ENCODE data around the gene KLF11.

KLF11 gene

DNA sequence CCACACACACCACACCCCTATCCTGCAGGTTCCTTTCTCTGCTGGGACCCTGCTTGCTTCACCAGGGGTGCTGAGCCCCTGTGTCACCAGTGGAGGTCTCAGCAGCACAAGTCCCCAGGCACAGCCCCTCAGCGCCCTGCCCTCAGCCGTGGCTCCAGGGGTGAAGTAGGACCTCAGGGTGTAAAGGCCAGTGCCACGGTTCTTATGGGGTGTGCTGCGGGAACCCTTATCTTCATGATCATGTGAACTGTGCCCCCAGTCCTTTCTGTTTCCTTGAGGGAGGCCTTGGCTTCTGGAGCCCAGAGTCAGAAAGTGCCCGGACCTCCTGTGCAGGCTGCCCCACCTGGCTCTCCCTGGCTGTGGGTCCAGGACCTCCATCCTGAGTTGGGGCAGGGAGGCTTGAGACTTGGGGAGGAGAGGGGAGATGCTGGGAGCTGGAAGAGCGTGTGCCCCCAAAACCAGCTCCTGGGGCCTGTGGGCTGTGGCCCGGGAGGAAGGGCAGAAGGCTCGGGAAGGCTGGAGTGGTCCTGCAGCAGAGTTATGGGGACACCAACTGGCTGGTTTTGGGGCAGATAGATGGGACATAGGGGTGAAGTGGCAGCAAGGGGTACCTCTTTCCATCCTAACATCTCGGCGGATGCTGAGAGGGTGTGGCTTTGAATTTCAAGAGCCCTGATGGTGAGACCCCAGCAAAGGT is 20.2 kb upstream of the KLF11 start:
- in situ Hi-C loops (cut with MboI; ENCODE audit: low sequenced_read_pairs): no loop called here

DNA sequence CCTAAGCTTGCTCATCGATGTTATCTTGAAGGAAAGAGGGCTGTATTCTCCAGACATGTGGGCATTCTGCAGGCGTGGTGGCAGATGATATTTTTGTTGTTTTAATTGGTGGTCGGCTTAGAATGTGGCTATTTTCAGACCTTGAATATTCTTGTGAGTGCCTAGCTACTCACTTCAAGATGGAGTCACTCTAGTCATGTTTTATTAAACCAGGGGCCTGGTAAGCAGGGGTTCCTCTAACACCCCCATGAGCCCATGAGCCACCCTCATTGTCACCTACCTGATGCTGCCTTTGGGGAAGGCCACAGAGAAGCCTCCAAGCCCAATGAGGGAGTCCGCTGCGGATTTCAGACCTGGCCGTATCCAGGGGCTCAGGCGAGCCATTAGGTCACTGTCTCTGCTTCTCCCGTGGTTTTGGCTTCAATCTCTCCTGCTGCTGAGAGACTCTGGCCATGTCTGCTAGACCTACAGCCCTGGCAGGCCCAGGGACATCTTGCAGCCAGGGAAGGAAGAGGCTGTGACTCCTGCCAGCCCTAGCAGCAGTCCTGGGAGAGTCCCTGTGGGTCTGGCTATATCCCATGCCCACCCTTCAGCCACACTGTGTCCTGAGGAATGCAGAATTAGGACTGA is 16.3 kb upstream of the KLF11 start:
- in situ Hi-C loops (cut with MboI; ENCODE audit: low sequenced_read_pairs): loop anchor here (25.0 kb wide), 1 partner anchor 215 kb away; no protein-coding TSS in a partner anchor

DNA sequence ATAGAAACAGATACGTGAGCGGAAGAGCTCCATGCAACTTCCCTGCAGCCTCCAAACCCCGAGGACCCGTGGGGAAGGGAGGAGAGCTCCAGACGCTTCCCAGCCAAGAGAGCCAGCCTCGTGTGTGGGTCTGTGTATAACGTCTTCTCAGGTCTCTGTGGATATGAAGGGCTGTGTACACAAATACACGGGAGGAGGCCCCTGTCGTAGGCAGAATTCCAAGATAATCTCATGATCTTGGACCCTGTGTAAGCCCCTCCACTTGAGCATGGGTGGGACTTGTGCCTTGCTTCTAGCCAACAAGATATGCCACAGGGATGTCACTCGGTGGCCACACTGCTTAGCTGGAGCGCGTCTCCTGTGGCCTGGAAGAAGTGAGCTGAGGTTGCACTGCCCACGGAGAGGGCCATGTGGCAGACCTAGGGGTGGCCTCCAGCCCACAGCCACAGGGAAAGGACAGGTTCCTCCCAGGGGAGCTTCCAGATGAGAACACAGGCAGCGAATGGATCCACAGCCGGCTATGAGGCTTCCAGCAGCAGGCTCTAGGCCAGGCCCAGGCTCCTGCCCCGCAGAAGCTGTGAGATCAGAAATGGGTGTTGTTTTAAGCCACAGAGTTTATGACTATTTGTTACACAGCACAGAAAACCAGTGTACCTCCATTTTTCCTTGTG is 15.6 kb upstream of the KLF11 start:
- in situ Hi-C loops (cut with MboI; ENCODE audit: low sequenced_read_pairs): loop anchor here (25.0 kb wide), 1 partner anchor 215 kb away; no protein-coding TSS in a partner anchor

DNA sequence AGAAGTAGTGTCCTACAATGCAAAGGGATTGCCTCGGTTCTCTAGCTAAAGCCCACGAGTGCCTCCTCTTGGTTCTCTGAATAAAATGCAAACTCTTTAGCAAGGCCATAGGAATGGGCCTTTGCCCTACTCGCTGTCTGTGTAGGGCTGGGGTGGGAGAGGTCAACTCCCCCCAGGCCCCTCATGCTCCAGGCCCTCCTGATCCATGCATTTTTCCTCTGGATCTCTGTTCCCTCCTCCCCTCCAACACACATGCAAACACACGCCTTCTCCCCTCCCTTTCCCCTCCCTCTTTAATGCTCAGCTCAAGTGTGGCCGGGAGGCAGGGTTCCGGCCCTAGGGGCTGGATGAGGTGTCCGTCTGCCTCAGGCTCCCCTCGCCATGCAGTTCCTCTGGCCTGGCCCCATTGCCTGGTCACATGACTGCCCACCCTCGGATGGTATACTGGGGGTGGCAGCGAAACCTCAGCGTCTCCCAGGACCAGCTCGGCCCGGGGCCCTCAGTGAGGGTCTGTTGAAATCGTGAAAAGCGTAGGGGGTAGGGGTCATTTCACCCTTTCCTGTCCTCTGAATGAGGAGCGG is 14.9 kb upstream of the KLF11 start:
- in situ Hi-C loops (cut with MboI; ENCODE audit: low sequenced_read_pairs): loop anchor here (25.0 kb wide), 1 partner anchor 216 kb away; no protein-coding TSS in a partner anchor

DNA sequence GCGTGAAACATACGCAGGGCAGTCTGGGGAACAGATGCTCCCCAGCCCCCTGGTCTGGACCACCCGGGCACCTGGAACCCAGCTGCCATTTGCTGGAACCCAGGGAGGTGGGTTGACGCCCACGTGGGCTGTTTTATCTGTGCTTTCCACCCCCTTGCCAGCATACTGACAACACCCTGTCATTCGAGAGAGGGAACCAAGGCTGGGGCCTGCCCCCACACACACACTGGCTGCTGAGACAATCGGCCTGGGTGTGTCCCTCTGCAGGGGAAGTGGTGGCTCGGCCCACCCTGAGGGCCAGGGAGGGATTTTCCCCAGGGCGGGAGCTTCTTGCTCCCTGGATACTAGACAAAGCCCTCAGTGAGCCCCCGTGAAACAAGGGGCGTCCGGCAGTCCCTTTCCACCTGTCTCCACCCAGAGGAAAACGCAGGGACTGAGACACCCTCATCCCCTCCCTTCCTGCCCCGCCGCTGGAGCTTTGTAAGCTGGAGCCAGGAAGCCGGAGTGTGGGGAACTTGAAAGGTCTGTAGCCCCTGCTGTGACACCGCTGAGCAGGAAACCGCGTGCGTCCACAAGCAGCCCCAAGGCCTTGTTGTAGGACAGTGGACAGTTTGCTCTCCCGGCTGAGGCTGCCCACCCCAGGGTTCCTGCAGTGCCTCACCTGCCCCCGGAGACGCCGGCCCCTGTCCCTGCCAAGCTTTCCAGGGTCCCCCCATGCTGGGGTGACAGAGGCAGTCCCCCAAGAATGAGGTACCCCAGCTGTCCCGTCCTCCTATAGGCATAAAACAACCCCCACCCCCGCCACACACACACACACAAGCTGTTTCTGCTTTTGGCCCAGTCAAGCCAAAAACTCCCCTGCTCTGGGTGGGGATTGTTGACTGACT is 14.1 kb upstream of the KLF11 start:
- in situ Hi-C loops (cut with MboI; ENCODE audit: low sequenced_read_pairs): loop anchor here (25.0 kb wide), 1 partner anchor 217 kb away; no protein-coding TSS in a partner anchor

DNA sequence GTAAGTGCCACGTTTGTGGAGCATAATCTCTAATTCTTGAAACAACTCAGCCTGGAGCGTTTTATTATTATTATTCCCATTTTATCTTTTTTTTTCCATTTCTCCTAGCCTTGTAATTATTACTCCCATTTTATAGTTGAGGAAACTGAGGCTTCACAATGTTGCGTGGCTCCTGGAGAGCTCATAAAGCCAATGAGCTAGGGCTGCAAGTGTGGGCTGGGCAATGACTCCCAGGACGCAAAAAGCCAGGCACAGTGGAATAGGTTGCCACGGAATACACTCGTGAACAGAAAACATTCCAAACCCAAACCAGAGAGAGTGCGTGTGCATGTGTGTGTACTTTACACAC is 13.5 kb upstream of the KLF11 start:
- in situ Hi-C loops (cut with MboI; ENCODE audit: low sequenced_read_pairs): loop anchor here (25.0 kb wide), 1 partner anchor 218 kb away; no protein-coding TSS in a partner anchor

DNA sequence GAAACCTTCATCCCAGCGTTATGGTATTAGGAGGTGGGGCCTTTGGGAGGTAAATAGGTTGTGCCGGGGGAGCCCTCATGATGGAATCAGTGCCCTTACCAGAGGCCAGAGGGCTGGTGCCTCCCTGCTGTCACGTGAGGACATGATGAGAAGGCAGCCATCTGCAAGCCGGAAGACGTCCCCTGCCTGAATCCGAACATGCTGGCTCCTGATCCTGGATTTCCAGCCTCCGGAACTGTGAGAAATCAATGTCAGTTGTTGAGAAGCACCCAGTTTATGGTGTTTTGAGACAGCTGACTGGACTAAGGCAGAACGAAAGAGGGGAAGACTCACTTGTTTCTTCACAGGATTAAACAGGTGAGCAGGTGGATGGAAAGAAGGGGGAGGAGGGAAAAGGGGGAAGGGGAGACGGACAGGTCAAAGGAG is 13.0 kb upstream of the KLF11 start:
- in situ Hi-C loops (cut with MboI; ENCODE audit: low sequenced_read_pairs): loop anchor here (25.0 kb wide), 1 partner anchor 218 kb away; no protein-coding TSS in a partner anchor

DNA sequence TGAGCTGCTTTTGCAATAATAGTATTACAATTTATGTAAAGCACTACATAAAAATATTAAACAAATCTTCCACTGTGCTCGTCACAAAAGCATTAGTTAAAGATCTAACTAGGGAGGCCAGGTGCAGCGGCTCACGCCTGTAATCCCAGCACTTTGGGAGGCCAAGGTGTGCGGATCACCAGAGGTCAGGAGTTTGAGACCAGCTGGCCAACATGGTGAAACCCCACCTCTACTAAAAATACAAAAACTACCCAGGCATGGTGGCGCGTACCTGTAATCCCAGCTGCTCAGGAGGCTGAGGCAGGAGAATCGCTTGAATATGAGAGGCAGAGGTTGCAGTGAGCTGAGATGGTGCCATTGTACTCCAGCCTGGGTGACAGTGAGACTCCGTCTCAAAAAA is 12.6 kb upstream of the KLF11 start:
- in situ Hi-C loops (cut with MboI; ENCODE audit: low sequenced_read_pairs): loop anchor here (25.0 kb wide), 1 partner anchor 218 kb away; no protein-coding TSS in a partner anchor

DNA sequence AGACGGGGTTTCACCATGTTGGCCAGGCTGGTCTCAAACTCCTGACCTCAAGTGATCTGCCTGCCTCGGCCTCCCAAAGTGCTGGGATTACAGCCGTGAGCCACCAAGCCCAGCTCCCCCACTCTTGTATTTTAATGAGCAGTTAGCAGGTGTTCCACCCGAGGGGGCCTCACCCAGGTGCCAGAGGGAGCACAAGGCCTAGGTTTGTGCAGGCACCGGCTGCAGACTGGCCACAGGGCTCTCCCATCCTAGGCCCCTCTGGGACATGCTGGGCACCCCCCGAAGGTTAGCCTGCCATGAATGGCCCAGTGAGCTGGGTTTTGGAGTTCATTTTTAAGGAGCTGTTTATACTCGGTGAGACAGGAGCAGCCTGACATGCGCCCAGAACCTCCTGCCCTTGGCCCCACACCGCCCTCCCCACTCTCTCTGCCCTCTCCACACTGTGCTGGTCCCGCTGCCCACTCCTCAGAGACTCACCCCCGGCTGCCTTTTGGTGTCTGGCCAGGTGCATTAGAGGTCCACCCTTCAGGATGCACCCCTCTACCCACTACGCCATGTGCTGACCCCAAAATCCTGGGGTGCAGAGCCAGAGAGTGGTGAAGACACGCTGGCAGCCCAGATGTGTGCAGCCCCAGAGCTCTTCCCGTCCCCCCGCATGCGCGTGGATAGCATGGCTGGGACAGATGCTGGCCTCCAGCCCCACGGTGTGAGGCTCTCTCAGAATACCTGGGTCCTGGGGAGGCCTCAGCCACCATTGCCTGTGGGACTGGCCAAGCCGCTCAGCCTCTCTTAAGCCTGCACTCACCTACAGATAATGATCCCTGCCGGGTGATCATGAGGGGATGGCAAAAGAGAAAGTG is 11.2 kb upstream of the KLF11 start:
- in situ Hi-C loops (cut with MboI; ENCODE audit: low sequenced_read_pairs): loop anchor here (25.0 kb wide), 1 partner anchor 220 kb away; no protein-coding TSS in a partner anchor

DNA sequence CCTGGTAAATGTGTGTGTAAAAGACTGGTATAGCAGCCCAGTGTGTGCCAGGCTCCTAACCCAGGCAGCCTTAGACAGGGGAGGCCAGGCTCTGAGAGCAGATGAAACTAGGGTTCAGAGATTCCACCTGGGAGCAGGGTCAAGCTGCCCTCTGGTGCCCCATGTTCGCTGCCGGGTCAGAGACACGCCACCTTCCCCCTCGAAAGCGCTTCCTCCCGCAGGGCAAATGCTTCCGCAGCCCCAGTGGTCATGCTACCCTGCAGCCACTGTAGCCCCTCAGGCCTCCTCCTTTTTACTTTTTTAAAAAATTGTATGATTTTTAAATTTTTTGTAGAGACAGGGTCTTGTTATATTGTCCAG is 10.6 kb upstream of the KLF11 start:
- in situ Hi-C loops (cut with MboI; ENCODE audit: low sequenced_read_pairs): loop anchor here (25.0 kb wide), 1 partner anchor 220 kb away; no protein-coding TSS in a partner anchor

DNA sequence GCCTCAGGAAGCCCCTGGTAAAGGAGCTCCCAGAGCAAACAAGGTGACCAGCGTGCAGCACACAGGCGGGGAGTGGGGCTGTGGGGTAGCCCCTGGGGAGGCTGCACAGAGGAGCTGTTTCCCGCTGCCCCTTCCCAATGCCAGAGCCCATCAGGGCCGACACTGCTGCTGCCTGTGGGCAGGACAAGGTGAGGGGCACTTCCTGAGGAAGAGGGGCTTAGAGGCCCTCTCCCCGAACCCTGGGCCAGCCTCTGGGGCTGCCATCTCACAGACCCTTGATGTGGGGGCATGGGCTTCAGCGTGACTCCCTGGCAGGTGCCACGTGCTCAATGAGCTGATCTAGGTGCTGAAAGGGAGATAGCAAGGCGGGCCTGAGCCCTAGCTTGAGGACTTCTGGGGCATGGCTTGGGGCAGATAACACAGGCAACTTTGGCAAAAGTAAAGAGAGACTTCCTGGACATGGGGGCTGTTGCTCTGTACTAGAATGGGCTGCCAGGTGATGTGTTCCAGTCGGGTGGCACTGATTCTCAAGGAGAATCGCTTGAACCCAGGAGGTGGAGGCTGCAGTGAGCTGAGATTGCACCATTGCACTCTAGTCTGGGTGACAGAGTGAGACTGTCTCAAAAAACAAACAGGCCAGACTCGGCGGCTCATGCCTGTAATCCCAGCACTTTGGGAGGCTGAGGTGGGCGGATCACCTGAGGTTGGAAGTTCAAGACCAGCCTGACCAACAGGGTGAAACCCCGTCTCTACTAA is 9.9 kb upstream of the KLF11 start:
- in situ Hi-C loops (cut with MboI; ENCODE audit: low sequenced_read_pairs): loop anchor here (25.0 kb wide), 1 partner anchor 221 kb away; no protein-coding TSS in a partner anchor

DNA sequence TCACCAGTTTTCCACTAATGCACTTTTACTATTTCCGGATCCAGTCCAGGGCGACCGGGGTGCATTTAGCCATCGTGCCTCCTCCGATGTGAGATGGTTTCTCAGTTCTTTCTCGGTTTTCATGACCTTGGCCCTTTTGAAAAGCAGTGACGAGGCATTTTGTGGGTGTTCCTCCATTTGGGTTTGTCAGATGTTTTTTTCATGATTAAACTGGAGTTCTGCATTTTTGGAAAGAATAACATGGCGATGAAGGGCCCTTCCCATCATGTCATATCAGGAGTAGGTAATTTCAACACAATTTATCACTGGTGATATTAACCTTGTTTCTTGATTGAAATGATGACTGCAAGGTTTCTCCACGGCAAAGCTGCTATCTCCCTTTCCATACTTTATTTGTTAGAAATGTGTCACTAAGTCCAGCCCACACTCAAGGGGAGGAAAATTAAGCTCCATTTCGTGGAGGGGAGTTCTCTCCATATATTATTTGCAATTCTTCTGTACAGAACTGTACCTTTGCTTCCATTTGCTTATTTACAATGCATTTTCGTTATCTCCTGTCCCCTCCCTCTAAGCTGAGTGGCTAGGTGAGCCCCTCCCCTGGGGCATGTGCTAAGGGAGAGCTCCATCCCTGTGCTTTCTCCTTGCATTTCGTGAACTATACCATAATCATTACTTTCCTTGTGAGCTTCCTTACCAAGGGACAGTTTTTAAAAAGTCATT is 8.9 kb upstream of the KLF11 start:
- in situ Hi-C loops (cut with MboI; ENCODE audit: low sequenced_read_pairs): loop anchor here (25.0 kb wide), 1 partner anchor 222 kb away; no protein-coding TSS in a partner anchor

DNA sequence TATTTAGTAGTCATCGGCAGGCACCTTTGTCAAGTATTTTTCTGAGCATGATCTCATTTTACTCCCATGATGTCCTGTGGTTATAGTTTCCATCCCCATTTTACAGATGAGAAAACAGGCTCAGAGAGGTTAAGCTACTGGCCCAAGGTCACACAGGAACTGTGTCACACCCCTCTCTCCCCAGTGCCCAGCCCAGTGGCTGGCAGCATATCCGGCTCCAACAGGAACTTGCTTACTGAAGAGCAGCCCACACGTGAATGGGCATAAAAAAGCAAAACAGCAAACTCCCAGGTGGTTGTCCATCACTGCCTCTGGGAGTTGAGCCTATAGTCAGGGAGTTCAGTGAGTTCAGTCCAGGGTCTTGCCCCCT is 8.3 kb upstream of the KLF11 start:
- in situ Hi-C loops (cut with MboI; ENCODE audit: low sequenced_read_pairs): loop anchor here (25.0 kb wide), 1 partner anchor 223 kb away; no protein-coding TSS in a partner anchor

DNA sequence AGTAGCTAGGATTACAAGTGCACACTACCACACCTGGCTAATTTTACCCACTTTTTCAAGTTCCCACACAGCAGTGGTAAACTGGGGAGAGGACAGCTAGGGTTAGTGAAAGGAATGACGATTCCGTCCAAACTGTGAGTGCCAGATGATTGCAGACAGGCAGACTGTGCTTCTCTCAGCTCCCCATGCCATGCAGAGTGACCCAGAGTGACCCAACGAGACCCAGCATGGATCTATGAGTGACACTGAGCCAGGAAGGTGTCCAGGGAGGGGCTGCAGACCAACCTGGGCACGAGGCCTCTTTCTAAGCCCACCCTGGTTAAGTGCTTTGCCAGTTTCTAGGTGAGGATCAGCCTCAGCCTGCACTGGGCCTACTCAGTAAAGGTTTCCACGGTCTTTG is 7.7 kb upstream of the KLF11 start:
- in situ Hi-C loops (cut with MboI; ENCODE audit: low sequenced_read_pairs): loop anchor here (25.0 kb wide), 1 partner anchor 223 kb away; no protein-coding TSS in a partner anchor

DNA sequence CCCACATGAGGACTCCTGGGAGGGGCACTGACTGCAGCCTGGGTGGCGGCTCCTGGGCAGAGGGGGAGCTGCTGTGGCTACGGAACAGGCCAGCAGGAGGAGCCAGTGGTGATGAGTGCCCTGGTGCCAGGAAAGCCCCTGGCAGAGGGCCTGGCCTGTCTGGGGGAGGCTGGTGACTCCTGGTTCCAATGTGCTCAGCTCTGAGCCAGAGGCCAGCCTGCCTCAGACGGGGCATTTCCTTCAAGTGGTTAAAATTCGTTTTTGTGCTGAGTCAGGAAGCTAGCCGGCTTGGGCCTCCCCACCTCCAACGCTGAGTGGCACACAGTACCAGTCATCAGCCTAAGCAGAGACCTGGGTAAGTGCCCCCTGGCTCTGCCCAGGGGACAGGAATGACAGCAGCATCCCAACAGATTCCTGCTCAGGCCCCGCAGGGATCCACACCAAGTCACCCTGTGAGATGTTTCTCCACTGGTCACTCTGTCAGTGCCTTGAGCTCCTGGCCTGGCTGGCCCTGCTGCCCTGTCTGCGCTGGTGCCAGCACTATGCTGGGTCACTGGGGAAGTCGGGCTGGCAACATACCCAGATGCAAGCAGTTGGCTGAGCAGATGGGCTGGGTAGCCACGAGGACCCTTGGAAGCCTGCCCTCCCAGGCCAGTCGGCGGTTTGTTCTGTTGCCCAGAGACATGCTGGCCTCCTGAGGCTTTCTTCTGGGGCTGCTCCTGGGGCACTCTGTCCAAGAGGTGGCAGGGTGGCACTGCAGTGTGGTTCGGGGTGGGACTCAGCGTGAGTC is 7.1 kb upstream of the KLF11 start:
- in situ Hi-C loops (cut with MboI; ENCODE audit: low sequenced_read_pairs): loop anchor here (25.0 kb wide), 1 partner anchor 224 kb away; no protein-coding TSS in a partner anchor

DNA sequence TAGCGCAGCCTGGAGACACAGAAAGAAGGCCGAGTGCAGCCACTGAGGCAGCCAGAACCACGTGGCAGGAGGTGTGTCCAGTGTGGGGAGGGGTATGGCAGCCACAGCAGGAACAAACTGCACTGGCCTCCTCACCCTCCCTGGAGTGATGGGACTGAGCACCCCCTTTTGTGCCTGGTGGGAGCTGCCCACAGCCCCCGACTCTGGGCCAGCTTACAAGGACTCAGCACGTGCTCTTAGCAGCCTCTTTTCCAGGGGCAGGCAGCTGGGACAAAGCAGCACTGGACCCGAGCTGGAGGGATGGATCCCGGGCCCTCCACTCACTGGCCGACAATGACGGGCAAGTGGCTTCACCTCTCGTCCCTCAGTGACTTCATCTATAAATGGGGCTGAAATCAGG is 5.2 kb upstream of the KLF11 start:
- in situ Hi-C loops (cut with MboI; ENCODE audit: low sequenced_read_pairs): loop anchor here (25.0 kb wide), 1 partner anchor 226 kb away; no protein-coding TSS in a partner anchor

DNA sequence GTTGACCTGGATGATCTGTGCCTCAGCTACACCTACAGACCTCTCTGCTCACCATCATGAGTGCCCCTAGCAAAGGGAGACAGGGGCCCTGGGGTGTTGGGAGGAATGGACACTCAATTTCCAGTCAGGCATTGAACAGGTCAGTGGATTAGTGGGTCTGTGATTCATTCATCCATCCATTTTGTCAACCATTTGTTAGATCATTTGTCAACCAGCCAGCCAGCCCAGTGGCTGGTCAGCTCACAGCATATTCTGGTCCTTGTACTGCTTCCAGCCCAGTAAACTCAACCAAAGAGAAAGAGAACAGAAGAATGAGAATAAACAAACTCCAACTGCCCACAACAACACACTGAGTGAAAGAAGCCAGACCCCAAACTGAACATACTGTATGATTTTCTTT is 4.6 kb upstream of the KLF11 start:
- in situ Hi-C loops (cut with MboI; ENCODE audit: low sequenced_read_pairs): loop anchor here (25.0 kb wide), 1 partner anchor 226 kb away; no protein-coding TSS in a partner anchor

All from HL-60/S4 treated with phorbol 12-myristate 13-acetate at 8.2 ng/mL for 4 days and 3 days (cell line).